ENCODE measurements around the gene PDPK1.
"Not testable (repeated sequence)": the region's sequence is repeated elsewhere in the genome, so short reads cannot be mapped to it uniquely, and the experiment has no call there.

The PDPK1 gene

DNA sequence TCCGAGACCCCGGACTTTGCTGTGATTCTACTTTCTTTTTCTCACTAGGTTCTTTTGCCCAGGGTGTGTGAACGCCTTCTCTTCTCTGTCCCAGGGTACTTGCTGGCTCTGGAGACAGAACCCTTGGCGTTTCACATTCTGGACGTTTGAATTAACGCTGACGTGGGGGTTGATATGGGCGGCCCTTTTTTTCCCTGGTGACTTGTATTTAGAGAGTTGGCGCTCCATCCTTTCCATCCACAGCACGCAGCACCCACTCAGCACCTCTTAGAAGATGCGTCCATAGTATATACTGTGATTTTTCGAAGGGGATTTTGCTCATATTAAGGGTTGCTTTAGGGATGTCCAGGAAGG is 66.2 kb downstream of the PDPK1 start:
- FAIRE-seq; DNase-seq (ENCODE audit: insufficient read length, low spot score): not testable (repeated sequence)

- not testable (repeated sequence) for DNase-seq (ENCODE audit: insufficient read length, low spot score)
- FAIRE-seq: peak; percentile 97
These were observed 69.0 kb downstream of the PDPK1 start for GRCh38 chr16:2606820-2607219.

DNA sequence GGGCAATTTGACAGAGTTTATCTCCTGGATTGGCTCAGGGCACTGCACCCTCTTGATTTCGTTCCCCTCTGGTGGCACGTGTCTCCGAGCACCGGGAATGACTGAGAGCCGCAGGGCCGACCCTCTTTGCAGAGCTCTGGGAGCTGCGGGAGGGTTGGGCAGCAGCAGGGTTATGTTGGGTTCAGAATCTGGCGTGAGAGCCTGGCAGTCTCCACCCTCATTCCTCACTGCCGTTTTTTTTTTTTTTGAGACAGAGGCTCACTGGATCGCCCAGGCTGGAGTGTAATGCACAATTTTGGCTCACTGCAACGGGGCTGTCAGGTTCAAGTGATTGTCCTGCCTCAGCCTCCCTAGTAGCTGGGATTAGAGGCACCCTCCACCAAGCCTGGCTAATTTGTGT is 71.5 kb downstream of the PDPK1 start:
- not testable (repeated sequence) for DNase-seq (ENCODE audit: insufficient read length, low spot score); FAIRE-seq

- FAIRE-seq (no peak), DNase-seq (ENCODE audit: insufficient read length, low spot score) (no peak)
These were observed 72.1 kb downstream of the PDPK1 start for GRCh38 chr16:2609827-2610470.

DNA sequence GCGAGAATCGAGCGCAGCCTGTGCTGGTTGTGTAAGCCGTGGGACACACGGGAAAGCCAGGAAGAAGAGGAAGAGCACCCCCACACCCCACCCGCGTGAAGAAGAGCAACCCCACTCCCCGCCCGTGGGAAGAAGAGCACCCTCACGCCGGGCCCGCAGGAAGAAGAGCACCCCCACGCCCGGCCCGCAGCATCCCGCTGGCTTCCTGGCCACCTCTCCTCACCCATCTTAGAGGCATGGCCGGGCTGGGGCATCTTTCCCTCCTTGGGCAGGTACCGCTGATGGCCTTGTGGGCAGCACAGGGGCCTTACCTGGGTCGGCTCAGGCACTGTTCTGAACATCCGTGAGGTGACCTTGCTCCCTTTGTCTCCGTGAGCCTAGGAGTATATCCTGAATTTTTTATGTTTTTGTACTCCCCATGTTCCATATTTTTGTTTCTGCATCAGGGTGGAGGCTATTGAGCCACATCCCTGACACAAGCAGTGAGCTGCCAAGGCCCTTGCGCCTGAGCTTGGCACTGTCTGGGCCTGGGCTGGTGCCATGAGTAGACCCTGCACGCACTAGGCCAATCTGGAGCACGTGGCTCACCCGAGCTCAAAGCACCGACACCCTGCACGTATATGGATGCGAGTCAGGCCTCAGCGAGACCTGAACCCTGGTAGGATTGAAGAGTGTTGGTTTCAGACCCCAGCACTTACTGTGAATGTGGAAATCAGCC is 73.1 kb downstream of the PDPK1 start:
- FAIRE-seq (no peak), DNase-seq (ENCODE audit: insufficient read length, low spot score) (no peak)

GRCh38 chr16:2611499-2611862 is 73.7 kb downstream of the PDPK1 start:
- FAIRE-seq: no peak
- DNase-seq (ENCODE audit: insufficient read length, low spot score): no peak

DNA sequence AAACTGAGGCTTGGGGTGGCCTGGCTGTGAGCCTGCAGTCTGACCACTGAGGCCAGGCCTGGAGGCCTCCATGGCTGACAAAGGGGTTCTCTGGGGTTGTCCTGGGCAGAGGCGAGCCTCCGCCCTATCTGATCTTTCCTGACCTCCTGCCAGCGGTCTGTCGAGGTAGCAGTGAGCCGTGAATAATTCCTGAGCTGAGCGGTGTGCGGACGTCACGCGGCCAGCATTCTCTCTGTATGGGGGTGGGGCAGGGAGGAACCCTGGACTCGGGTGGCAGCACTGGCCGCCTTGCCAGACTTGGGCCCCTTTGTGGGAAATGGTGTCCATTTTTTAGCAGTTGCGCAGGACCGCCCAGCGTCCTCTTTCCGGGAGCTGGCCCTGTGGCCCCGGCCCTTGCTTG is 74.1 kb downstream of the PDPK1 start:
- FAIRE-seq; DNase-seq (ENCODE audit: insufficient read length, low spot score): not testable (repeated sequence)

DNA sequence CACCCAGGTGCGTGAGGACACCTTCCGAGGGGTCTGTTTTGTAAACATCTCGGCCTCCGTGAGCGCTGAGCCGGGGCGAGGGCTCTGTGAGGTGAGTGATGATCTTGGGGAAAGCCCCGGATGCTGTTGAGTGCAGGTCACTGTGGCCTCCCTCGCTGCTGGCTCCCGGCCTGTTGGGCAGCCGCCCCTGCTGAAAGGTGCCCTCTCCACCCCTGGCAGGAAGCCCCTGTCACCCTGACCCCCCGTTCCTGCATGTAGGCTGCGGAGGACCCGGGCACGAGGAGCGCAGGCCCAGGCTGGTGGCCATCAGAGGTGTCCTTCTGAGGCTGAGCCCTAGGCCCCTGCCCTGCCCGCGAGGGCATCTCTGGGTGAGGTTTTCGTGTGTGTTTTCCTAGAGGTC is 75.4 kb downstream of the PDPK1 start:
- not testable (repeated sequence) for FAIRE-seq; DNase-seq (ENCODE audit: insufficient read length, low spot score)

- FAIRE-seq (no peak), DNase-seq (ENCODE audit: insufficient read length, low spot score) (no peak)
These were observed 77.0 kb downstream of the PDPK1 start for GRCh38 chr16:2614761-2615191.

DNA sequence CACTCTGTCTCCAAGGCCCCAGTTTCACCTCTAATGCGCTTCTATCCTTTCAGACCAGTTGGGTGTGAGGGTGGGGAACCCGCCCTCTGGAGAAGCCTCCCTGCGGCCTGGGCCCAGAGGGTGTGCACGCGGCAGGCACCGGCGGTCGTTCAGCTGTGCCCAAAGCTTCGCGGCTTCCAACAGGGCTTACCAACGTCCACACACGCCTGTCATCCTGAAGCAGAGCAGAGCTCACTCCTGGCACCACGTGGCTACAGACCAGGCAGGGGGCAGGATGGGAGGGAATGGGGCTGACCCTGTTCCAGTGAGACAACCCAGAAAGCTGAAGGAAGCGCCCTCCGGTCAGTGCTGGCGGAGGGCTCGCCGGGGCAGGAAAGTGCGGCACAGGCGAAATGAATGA is 81.1 kb downstream of the PDPK1 start:
- not testable (repeated sequence) for FAIRE-seq; DNase-seq (ENCODE audit: insufficient read length, low spot score)

- not testable (repeated sequence) for FAIRE-seq
These were observed 81.8 kb downstream of the PDPK1 start for GRCh38 chr16:2619628-2620027.

DNA sequence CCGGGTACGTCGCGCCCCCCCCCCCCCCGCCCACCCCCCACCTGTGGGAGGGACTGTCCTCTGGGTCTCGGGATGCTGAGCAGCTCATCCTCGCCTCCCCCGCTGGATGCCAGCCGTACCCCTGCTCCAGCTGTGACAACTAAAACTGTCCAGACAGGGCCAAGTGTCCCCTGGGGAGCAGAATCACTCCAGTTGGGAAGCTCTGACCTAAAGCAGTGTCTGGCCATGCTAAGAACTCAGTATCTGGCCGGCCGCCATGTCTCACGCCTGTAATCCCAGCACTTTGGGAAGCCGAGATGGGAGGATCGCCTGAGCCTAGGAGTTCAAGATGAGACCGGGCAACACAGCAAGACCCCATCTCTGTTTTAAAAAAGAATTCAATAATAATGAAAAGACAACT is 83.0 kb downstream of the PDPK1 start:
- not testable (repeated sequence) for DNase-seq (ENCODE audit: insufficient read length, low spot score); FAIRE-seq

More at GRCh38 chr16:2619628-2620027, 81.8 kb downstream of the PDPK1 start:
- DNase-seq (ENCODE audit: insufficient read length, low spot score): not testable (repeated sequence)

- not testable (repeated sequence) for FAIRE-seq; DNase-seq (ENCODE audit: insufficient read length, low spot score)
These were observed 83.6 kb downstream of the PDPK1 start for GRCh38 chr16:2621395-2621794.

DNA sequence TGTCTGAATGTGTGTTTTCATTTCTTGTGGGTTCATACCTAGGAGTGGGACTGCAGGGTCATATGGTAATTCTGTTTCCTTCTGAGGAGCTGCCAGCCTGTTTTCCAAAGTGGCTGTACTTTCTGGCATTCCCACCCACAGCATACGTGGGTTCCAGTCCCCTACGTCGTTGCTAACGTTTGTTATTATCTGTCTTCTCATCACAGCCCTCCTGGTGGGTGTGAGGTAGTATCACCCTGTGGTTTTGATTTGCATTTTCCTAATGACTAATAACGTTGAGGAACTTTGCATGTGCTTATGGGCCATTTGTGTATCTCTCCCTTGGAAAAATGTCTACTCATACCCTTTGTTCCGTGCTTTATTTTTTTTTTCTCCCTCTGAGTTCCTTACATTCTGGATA is 89.3 kb downstream of the PDPK1 start:
- not testable (repeated sequence) for FAIRE-seq; DNase-seq (ENCODE audit: insufficient read length, low spot score)

DNA sequence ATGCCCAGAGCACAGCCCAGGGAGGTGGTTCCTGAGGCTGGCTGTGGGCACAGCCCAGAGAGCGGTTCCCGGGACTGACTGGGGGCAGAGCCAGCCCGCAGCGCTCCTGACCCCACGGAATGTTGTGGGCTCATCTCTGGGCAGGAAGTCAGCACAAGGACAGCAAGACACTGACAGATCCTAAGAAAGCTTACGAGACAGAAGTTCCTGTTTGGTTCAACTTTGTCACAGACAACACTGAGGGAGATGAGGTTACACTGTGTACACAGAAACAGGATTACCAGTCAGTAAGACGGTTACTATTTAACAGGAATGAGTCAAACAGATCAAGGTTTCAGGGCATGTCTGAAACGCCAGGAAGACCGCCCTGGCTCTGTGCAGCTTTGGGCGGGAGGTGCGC is 93.4 kb downstream of the PDPK1 start:
- not testable (repeated sequence) for DNase-seq (ENCODE audit: insufficient read length, low spot score)
- peak; percentile 58 for FAIRE-seq

- not testable (repeated sequence) for DNase-seq (ENCODE audit: insufficient read length, low spot score); FAIRE-seq
These were observed 94.5 kb downstream of the PDPK1 start for GRCh38 chr16:2632291-2632690.

DNA sequence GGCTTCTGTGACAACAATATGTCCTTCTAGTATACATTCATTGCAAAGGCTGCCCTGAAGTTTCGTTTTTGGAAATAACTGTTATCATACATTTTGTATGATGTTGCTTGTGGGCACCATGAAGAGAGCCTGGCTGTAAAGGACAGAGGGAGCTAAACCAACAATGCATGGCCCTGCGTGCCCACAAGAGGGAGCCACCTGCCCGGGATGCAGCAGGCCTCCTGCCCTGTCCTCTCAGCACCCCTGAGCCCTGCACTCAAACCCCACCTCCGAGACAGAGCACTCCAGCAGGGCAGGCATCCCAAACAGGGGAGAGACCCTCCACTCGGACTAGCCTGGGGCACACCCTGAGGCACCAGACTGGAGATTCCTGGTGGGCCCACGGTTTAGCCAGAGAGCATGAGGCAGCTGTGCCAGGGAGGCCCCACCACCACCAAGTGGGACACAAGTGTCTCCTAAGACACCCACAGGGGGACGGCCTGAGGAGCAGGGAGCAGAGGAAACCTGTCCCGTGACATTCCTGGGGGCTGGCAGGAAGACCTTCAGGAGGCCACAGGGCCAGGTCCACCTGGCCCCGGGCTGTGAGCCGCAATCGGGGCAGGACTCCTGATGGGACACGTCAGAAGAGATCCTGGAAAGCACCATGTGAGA is 101.4 kb downstream of the PDPK1 start:
- FAIRE-seq: peak; percentile 91
- DNase-seq (ENCODE audit: insufficient read length, low spot score): not testable (repeated sequence)

GRCh38 chr16:2639722-2640072 is 101.9 kb downstream of the PDPK1 start:
- FAIRE-seq; DNase-seq (ENCODE audit: insufficient read length, low spot score): not testable (repeated sequence)

- not testable (repeated sequence) for FAIRE-seq; DNase-seq (ENCODE audit: insufficient read length, low spot score)
These were observed 104.7 kb downstream of the PDPK1 start for GRCh38 chr16:2642561-2642960.

- DNase-seq (ENCODE audit: insufficient read length, low spot score); FAIRE-seq: not testable (repeated sequence)
These were observed 107.1 kb downstream of the PDPK1 start for GRCh38 chr16:2644754-2645453.

Measured in GM19239 (cell line).